Stimulated activated CD4-positive, alpha-beta T cell treated with anti-CD3 and anti-CD28 coated beads, TNF-alpha, amount 100 ng/mL, for 24 hours (primary cell): ENCODE results near the gene CRYGB.
"Not testable (repeated sequence)": the region's sequence is repeated elsewhere in the genome, so short reads cannot be mapped to it uniquely, and the experiment has no call there.

Experiments used
- DNase-seq, 3 experiments: peaks; one replicate each; pipeline ENCODE4 v3.0.0-alpha.2; 2020; ENCODE audit warnings: low read depth in 3 of 3

The CRYGB gene

GRCh38 chr2:208112969-208113368 is 33.0 kb downstream of the CRYGB start:
- DNase-seq, result no peak

DNA sequence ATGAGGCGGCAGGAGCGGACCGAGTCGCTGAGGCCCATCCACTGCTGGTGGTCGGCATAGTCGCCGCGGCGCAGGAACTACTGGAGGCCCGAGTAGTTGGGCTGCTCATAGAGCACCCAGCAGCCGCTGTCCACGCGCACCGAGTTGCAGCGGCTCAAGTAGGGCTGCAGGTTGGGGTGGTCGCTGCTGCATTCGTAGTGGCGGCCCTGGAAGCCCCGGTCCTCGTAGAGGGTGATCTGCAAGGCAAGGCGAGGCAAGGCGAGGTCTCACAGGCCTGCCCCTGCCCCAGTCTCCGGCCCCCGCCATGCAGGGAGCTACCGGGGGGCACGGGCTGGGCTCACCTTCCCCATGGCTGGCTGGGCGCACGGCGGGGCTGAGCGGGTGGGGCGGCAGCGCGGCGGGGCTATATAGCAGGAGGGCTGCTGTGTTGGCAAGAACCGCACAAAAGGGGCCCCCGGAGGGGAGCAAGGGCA is 33.6 kb downstream of the CRYGB start:
- DNase-seq, result not testable (repeated sequence)

GRCh38 chr2:208103616-208104015 is 42.3 kb downstream of the CRYGB start:
- no peak for DNase-seq

GRCh38 chr2:208101716-208102631 is 44.0 kb downstream of the CRYGB start:
- no peak for DNase-seq

- DNase-seq, result no peak
These were observed 46.1 kb downstream of the CRYGB start for GRCh38 chr2:208099682-208100470.

DNA sequence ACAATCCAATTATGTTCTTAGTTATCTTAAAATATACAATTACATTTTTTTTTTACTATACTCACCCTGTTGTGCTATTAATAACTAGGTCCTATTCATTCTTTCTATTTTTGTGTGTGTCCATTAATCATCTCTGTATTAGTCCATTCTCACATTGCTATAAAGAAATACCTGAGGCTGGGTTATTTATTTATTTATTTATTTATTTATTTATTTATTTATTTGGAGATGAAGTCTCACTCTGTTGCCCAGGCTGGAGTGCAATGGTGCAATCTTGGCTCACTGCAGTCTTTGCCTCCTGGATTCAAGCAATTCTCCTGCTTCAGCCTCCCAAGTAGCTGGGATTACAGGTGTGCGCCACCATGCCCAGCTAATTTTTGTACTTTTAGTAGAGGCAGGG is 47.3 kb downstream of the CRYGB start:
- not testable (repeated sequence) for DNase-seq

DNA sequence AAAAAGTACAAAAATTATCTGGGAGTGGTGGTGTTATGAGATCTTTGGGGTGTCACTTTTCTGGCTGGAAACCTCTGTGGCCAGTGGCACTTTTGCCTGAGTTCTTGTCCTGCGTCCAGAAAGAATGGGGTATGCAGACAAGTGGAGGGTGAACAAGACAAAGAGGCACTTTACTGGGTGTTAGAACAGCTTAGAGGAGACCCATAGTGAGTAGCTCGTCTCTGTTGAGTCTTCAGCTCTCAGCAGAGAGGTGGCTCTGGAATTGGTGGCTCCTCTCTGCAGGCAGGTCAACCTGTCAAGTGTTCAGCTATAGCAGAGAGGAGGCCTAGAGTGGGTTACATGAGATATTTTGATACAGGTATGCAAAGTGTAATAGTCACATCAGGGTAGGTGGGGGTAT is 47.7 kb downstream of the CRYGB start:
- no peak for DNase-seq

- no peak for DNase-seq
These were observed 48.2 kb downstream of the CRYGB start for GRCh38 chr2:208097801-208098200.

DNA sequence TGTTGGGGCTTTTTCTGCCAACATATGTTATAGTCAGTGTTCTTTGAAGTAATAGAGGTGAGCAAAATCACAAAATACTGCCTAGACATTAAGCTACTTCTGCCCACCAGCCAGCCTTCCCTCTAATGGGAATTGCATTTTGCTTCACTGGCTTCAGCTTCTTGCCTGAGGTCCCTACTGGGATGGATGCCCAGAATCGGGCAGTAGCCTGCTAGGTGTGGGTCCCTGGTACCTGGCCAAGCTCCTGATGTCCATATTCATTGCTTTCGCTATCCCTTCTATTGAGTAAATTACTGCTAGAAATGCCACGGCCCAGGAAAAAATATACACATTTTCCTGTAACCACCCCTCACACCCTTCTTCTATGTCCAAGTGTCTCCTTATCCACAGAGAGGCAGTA is 48.6 kb downstream of the CRYGB start:
- no peak for DNase-seq

GRCh38 chr2:208096080-208096479 is 49.9 kb downstream of the CRYGB start:
- no peak for DNase-seq

GRCh38 chr2:208093128-208093527 is 52.8 kb downstream of the CRYGB start:
- no peak for DNase-seq
